Karpas-422 (cell line): Measurements from ENCODE around the gene CHST8. TPM values are rescaled to one million over a fixed set of nuclear protein-coding genes. Genes with fewer than 3 reads are reported as not detected.

Experiments
- DNase-seq: peaks from one replicate; pipeline ENCODE4 v3.0.0-alpha.2; 2015
- H2AFZ ChIP-seq: fragments of 200-600 bp; sonication (generic); 2 replicates; pipeline ENCODE4 v1.6.1; 2014; ENCODE audit warnings: antibody characterized with exemption, low read length, mixed read lengths
- H3K27ac ChIP-seq: fragments of 200-600 bp; sonication (generic); 2 replicates; pipeline ENCODE4 v1.5.1; 2014; ENCODE audit warnings: mild to moderate bottlenecking, low read length, moderate library complexity
- H3K27me3 ChIP-seq: fragments of 200-600 bp; sonication (generic); 2 replicates; pipeline ENCODE4 v1.6.1; 2014; ENCODE audit warnings: low read length, mixed read lengths
- H3K36me3 ChIP-seq: fragments of 200-600 bp; sonication (generic); 2 replicates; pipeline ENCODE4 v1.6.1; 2014; ENCODE audit warnings: low read length, mixed read lengths; ENCODE audit not compliant: insufficient read depth
- H3K4me1 ChIP-seq: fragments of 200-600 bp; sonication (generic); 2 replicates; pipeline ENCODE4 v1.6.1; 2014; ENCODE audit warnings: mild to moderate bottlenecking, low read length, mixed read lengths
- H3K4me2 ChIP-seq: fragments of 200-600 bp; sonication (generic); 2 replicates; pipeline ENCODE4 v1.6.1; 2014; ENCODE audit warnings: low read length, low read depth, mild to moderate bottlenecking; ENCODE audit not compliant: poor library complexity, severe bottlenecking
- H3K4me3 ChIP-seq: fragments of 200-600 bp; sonication (generic); 2 replicates; pipeline ENCODE4 v1.5.1; 2014; ENCODE audit warnings: mild to moderate bottlenecking, antibody characterized with exemption, low read length, mixed read lengths
- H3K79me2 ChIP-seq: fragments of 200-600 bp; sonication (generic); 2 replicates; pipeline ENCODE4 v1.6.1; 2014; ENCODE audit warnings: mild to moderate bottlenecking, low read length, mixed read lengths
- H3K9ac ChIP-seq: fragments of 200-600 bp; sonication (generic); 2 replicates; pipeline ENCODE4 v1.6.0; 2014; ENCODE audit warnings: low read length
- H3K9me2 ChIP-seq: fragments of 200-600 bp; sonication (generic), shearing (Covaris generic); replicated peaks from 2 replicates; pipeline ENCODE4 v1.6.0; 2014; ENCODE audit warnings: mild to moderate bottlenecking, low read length, moderate library complexity; ENCODE audit not compliant: insufficient read depth
- H3K9me3 ChIP-seq: fragments of 300-700, 200-600 bp; sonication (generic); 2 replicates; pipeline ENCODE4 v1.6.1; 2014; ENCODE audit warnings: low read length, mixed read lengths
- H4K20me1 ChIP-seq: fragments of 200-600 bp; sonication (generic); 2 replicates; pipeline ENCODE4 v1.6.1; 2014; ENCODE audit warnings: mild to moderate bottlenecking, antibody characterized with exemption, low read length, low read depth; ENCODE audit not compliant: insufficient read depth
- total RNA-seq: library from RNA; depleted of rRNA; stranded (reverse); fragments of >200 nt; shearing (Covaris generic); gene quantifications from 2 replicates; pipeline ENCODE4 v1.2.3, GENCODE V29; 2014; ENCODE audit warnings: low replicate concordance

The CHST8 gene
- total RNA-seq, 1 experiment from 2014 or later = not detected

DNA sequence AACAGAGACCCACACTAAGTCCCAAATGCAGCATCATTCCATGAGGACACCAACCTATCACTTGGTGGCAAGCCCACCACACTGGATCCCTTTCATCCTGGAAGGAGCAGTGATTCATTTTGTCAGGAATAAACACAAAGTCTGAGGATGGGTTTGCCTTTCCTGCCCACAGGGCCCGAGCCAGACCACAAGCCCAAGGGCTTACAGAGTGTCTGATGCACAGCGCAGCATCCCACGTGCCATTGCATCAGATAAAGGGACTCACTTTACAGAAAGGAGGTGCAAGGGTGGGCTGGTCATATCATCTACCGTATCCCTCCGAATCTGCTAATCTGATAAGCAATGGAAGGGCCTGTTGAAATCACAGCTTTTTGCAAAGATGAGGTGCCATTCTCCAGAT lies 162.7 kb downstream of the CHST8 start:
- Histone ChIP-seq H3K27ac (no peak overlapping the region), H3K9me3 (no peaks in the 10 kb centered on the region)

DNA sequence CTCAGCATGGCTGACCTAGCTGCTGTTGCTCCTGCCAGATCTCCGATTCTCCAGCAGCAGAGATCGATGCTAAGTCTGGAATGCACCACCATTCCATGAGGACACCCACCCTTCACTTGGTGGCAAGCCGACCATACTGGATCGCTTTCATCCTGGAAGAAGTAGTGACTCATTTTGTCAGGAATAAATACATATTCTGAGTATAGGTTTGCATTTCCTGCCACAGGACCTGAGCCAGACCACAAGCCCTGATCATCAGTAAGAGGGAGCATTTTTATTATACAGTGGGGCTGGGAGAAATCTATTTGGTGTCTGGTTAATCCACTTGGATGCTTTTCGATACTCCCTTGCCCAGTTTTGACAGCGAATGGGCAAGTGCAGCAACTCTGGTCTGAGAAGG lies 164.0 kb downstream of the CHST8 start:
- Histone ChIP-seq H3K4me2 (no peak overlapping the region), H3K4me1 (no peaks in the 10 kb centered on the region), H3K4me3 (no peak overlapping the region), H3K9me2 (no peaks in the 10 kb centered on the region), H3K27me3 (no peaks in the 10 kb centered on the region), H3K9me3 (no peaks in the 10 kb centered on the region), H3K36me3 (no peaks in the 10 kb centered on the region), H3K27ac (no peak overlapping the region), H2AFZ (no peak overlapping the region), H3K79me2 (no peaks in the 10 kb centered on the region), H4K20me1 (no peaks in the 10 kb centered on the region), H3K9ac (no peak overlapping the region)
- DNase-seq = no peak

More for the DNA sequence above, 162.7 kb downstream of the CHST8 start:
- Histone ChIP-seq H3K36me3 (no peaks in the 10 kb centered on the region), H4K20me1 (no peaks in the 10 kb centered on the region), H3K27me3 (no peaks in the 10 kb centered on the region), H3K4me2 (no peak overlapping the region), H3K4me1 (no peaks in the 10 kb centered on the region), H3K4me3 (no peak overlapping the region), H3K9me2 (no peaks in the 10 kb centered on the region), H3K79me2 (no peaks in the 10 kb centered on the region), H2AFZ (no peak overlapping the region), H3K9ac (no peak overlapping the region)
- no peak for DNase-seq

DNA sequence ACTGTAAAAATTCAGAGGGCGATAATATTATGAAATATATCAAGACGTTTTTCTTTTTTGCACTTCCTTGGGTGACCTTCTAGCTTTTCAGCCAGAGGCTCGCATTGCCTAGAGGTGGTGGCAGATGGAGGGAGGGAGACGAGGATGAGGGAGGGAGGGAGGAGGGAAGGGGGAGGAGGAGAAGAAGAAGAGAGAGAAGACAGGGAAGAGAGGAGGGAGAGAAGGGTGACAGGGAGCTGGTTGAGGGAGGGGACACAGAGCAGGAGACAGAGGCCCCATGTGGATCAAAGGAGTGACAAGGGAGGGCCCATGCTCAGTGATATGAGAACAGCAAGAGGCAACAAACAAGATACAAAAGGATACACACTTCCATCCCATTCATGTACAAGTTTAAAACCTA lies 166.9 kb downstream of the CHST8 start:
- Histone ChIP-seq H3K27me3 (no peaks in the 10 kb centered on the region), H3K79me2 (no peaks in the 10 kb centered on the region), H3K4me1 (no peaks in the 10 kb centered on the region), H3K9me3 (no peaks in the 10 kb centered on the region), H3K9ac (no peak overlapping the region), H3K27ac (no peak overlapping the region), H4K20me1 (no peaks in the 10 kb centered on the region), H3K9me2 (no peaks in the 10 kb centered on the region), H3K36me3 (no peaks in the 10 kb centered on the region), H3K4me3 (no peak overlapping the region), H2AFZ (no peak overlapping the region), H3K4me2 (no peak overlapping the region)
- DNase-seq = no peak

DNA sequence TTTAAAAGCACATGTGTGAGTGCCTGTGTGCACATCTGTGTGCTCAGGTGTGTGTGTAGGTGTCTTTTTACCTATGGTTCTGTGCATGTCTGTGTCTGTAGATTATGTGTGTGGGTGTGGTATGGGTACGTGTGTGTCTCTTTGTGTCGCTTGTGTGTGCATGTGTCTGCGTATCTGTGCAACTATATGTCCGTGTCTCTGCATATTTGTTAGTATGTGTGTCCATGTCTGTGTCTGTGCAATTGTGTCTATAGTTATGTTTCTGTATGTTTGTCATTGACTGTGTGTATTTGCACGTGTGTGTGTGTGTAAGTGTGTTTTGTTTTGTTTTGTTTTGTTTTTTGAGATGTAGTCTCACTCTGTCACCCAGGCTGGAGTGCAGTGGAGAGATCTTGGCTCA lies 167.6 kb downstream of the CHST8 start:
- H3K9me3 ChIP-seq = no peaks in the 10 kb centered on the region

DNA sequence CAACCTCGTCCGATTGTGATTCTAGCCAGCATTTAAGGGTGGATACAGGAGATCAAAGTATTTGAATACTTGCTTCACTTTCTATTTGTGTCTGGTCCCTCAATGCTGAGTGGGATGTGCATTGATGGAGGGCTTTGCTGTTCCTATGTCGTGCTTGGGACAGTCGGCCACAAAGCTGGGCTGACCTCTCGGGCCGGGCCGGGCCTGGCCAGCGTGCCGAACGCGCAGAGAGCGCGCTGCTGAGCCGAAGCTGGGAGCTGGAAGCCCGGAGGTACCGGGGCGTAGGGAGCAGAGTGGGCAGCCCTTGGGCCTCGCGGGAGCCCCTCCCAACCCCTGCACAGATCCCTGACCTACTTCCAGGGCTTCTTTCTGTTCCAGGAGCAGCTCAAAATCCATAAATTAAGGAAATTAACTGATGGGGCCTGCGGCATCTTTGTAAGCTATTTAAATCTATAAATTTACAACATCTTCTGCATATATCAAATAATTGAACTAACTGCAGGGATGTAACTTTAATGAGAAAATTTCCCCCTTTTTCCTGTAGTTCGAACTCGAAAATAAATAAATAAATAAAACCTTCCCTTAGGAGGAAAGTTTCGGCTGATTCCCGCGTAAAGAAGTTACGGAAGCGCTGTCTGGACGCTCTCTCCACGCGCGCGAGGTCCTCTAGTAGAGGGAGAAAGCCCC lies 173.1 kb downstream of the CHST8 start:
- no peaks in the 10 kb centered on the region for H3K36me3 ChIP-seq
- no peak for DNase-seq
- H3K9ac ChIP-seq = no peak overlapping the region
- H3K79me2 ChIP-seq = no peaks in the 10 kb centered on the region
- no peak overlapping the region for H2AFZ ChIP-seq
- H4K20me1 ChIP-seq = no peaks in the 10 kb centered on the region
- no peak overlapping the region for H3K27ac ChIP-seq
- no peak overlapping the region for H3K4me2 ChIP-seq
- no peaks in the 10 kb centered on the region for H3K4me1 ChIP-seq
- H3K9me3 ChIP-seq = no peaks in the 10 kb centered on the region
- H3K4me3 ChIP-seq = no peak overlapping the region
- H3K9me2 ChIP-seq = no peaks in the 10 kb centered on the region
- no peaks in the 10 kb centered on the region for H3K27me3 ChIP-seq

More for the DNA sequence above, 167.6 kb downstream of the CHST8 start:
- Histone ChIP-seq H3K4me3 (no peak overlapping the region), H3K27me3 (no peaks in the 10 kb centered on the region), H3K4me1 (no peaks in the 10 kb centered on the region), H3K27ac (no peak overlapping the region), H3K79me2 (no peaks in the 10 kb centered on the region), H3K36me3 (no peaks in the 10 kb centered on the region), H3K9ac (no peak overlapping the region), H3K4me2 (no peak overlapping the region), H3K9me2 (no peaks in the 10 kb centered on the region), H4K20me1 (no peaks in the 10 kb centered on the region), H2AFZ (no peak overlapping the region)
- DNase-seq = no peak

DNA sequence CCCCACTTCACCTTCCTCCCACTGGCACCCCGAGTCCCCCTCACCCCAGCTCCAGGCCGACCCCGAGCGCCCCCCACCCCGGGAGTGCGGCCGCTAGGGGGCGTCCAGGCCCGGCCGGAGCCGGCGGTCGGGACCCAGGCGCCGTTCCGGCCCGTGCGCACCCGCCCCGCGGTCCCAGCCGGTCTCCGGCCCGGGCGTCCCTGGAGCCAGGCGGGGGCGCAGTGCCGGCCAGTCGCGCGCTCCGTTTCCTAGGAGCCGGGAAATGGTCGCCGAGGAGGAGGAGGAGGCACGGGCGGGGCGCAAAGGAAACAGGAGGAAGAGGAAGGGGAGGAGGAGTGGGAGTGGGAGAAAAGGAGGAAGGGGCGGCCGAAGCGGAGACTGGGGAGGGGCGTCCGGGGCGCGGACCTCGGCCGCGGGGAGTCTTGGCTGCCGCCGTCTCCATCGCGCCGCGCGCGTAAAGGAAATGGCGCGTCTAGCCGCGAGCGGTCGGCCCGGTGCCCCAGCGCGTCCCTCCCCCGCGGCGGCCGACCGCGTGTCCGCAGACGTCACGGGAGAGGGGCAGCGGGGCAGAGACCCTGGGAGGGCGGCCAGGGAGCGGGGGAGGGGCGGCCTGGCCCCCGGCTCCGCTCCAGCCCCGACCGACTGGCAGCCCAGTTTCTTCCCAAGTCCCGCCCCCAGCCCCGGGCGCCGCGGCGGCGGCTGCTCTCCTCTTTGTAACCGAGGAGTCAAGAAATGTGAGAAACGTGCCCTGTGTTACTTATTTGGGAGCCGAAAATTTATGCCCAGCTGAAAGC lies 173.8 kb downstream of the CHST8 start:
- H4K20me1 ChIP-seq = no peaks in the 10 kb centered on the region
- no peak overlapping the region for H3K4me2 ChIP-seq
- H2AFZ ChIP-seq = no peak overlapping the region
- DNase-seq = no peak
- H3K4me3 ChIP-seq = no peak overlapping the region
- H3K9me3 ChIP-seq = no peaks in the 10 kb centered on the region
- no peaks in the 10 kb centered on the region for H3K4me1 ChIP-seq
- no peaks in the 10 kb centered on the region for H3K36me3 ChIP-seq
- no peak overlapping the region for H3K27ac ChIP-seq
- no peaks in the 10 kb centered on the region for H3K27me3 ChIP-seq
- H3K9me2 ChIP-seq = no peaks in the 10 kb centered on the region
- H3K79me2 ChIP-seq = no peaks in the 10 kb centered on the region
- no peak overlapping the region for H3K9ac ChIP-seq

DNA sequence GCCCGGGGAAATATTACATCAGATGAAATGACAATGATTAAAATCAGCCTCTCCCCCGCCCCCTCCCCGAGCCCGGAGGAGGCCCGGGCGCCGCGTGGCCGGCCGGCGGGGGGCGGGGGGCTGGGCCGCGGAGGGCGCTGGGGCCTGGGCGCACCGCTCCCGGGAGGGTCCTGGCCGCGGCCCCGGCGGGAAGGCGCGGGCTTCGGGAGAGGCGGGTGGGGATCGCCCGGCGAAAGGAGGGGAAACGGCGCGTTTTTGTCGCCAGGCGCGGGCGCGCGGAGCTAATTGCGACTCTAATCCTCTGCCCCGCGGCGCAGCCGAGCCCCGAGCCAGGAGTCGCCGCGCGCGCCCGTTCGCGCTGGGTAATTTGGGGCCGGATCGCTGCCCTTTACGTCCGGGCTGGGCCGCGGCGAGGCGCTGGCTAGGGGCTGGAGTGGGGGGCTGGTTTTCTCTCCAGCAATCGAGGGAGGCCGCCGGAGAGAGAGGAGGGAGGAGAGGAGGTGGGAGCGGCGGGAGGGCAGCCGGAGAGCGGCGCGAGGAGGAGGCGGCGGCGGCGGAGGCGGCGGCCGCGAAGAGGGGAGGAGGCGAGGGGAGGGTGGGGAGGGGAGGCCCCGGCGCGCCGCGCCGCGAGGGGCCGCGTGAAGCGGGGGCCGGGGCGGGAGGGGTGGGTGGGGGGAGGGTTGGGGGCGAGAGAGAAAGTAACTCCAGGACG lies 174.6 kb downstream of the CHST8 start, which contains the start of gene KCTD15:
KCTD15 (plus strand) TSS at position 707 of the 712 bp plus-strand sequence. CDS start 3,585 bp downstream, outside the sequence.
- Histone ChIP-seq H3K9ac (no peak within 1 kb of the TSS), H3K27ac (no peak within 1 kb of the TSS), H2AFZ (no peak within 1 kb of the TSS), H4K20me1 (no peaks in the 10 kb centered on the region), H3K79me2 (no peaks in the 10 kb centered on the region), H3K9me3 (no peaks in the 10 kb centered on the region), H3K27me3 (no peaks in the 10 kb centered on the region), H3K9me2 (no peaks in the 10 kb centered on the region), H3K4me1 (no peaks in the 10 kb centered on the region), H3K4me2 (no peak within 1 kb of the TSS), H3K36me3 (no peaks in the 10 kb centered on the region), H3K4me3 (no peak within 1 kb of the TSS)
- DNase-seq = no peak
